ENCODE results near the gene PLIN5.

Gene PLIN5

DNA sequence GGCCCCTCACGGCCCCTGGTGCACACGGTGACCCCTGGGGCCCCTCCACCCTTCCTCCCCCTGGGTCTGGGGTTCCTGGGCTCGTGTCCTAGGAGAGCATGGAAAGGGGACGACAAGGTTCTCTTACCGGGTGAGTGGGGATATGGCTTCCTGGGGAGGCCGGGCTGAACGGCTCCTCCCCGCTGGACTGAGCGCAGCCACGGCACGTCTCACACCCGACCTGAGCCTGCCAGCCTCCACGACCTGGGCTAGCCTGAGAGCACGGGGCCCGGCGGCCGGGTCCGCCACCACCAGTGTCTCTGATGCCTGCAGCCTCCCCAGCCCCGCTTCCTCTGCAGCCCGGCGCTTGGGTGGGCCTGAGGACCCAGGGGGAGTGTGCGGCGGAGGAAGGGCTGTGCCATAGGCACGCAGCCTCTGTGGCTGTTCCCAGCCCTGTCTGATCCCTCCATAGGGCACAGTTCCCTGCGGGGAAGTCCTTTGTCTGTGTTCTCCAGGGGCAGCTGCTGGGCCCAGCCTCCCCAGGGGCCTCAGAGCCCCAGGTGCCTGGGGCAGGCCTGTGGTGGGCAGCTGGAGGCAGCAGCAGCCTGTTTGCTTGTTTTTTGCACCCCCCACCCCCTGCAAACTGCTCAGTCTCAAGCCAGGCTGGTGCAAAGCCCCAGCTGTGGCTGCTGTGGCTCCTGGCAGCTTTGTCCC, 31.7 kb downstream of the PLIN5 start:
- no peak for DNase-seq

DNA sequence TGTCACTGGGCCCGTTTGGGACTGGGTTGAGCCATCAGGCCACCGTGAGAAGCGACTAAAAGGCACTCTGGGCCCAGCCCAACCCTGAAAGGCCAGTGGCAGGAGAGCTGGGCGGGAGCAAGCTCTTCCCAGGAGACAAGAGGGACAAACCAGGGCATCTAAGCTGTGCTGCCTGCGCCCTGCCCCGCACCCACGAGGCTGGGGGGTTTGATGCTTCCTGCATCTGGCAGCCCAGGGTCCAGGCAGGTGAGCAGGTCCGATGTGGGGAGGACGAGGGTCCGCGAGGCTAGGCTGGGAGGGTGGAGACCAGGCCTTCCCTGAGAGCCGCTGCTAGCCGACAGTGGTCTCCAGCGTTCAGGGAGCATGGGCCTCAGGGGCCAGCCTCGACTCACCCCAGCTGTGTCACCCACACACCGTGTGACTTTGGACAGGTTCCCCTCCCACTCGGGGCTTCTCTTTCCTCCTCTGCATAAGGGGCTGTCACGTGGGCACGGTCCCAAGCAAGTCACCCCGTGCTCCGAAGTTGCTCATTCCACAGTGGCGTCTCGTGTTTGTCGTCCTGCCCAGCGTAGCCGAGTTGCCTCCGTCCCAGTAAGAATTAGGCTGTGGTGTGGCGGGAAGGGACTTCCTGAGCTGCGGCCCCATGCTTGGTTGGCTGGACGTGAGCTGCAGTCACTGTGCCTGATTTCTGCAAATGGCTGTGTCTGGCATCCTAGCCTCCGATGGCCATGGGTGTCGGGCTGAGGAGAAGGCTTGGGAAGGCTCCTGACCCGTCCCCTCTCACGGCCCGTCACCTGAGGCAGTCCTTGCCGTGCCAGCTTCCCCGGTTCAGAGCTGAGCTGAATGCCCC, 32.5 kb downstream of the PLIN5 start:
- no peak for DNase-seq

- no peak for DNase-seq
Measured at GRCh38 chr19:4501691-4502090, 33.3 kb downstream of the PLIN5 start.

GRCh38 chr19:4500841-4501591, 34.0 kb downstream of the PLIN5 start:
- no peak for DNase-seq

GRCh38 chr19:4499855-4500254, 35.2 kb downstream of the PLIN5 start:
- no peak for DNase-seq

- DNase-seq, result no peak
Measured at GRCh38 chr19:4499318-4499717, 35.7 kb downstream of the PLIN5 start.

- DNase-seq, result no peak
Measured at GRCh38 chr19:4498694-4499093, 36.3 kb downstream of the PLIN5 start.

GRCh38 chr19:4497770-4498389, 37.1 kb downstream of the PLIN5 start:
- no peak for DNase-seq

- no peak for DNase-seq
Measured at GRCh38 chr19:4496304-4496703, 38.7 kb downstream of the PLIN5 start.

GRCh38 chr19:4495471-4495870, 39.6 kb downstream of the PLIN5 start:
- no peak for DNase-seq

DNA sequence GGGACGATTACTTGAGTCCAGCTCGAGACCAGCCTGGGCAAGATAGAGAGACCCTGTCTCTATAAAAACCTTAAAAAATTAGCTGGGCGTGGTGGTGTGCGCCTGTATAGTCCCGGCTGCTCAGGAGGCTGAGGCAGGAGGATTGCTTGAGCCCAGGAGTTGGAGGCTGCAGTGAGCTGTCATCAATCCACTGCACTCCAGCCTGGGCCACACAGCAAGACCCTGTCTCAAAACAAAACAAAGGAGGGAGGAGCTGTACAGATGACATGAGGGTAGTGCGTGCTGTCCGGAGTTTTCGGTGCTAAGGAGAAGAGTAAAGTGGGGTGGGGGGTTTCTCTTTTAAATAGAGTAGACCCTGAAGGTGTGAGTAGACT, 40.3 kb downstream of the PLIN5 start:
- no peak for DNase-seq

- no peak for DNase-seq
Measured at GRCh38 chr19:4493929-4494690, 40.9 kb downstream of the PLIN5 start.

DNA sequence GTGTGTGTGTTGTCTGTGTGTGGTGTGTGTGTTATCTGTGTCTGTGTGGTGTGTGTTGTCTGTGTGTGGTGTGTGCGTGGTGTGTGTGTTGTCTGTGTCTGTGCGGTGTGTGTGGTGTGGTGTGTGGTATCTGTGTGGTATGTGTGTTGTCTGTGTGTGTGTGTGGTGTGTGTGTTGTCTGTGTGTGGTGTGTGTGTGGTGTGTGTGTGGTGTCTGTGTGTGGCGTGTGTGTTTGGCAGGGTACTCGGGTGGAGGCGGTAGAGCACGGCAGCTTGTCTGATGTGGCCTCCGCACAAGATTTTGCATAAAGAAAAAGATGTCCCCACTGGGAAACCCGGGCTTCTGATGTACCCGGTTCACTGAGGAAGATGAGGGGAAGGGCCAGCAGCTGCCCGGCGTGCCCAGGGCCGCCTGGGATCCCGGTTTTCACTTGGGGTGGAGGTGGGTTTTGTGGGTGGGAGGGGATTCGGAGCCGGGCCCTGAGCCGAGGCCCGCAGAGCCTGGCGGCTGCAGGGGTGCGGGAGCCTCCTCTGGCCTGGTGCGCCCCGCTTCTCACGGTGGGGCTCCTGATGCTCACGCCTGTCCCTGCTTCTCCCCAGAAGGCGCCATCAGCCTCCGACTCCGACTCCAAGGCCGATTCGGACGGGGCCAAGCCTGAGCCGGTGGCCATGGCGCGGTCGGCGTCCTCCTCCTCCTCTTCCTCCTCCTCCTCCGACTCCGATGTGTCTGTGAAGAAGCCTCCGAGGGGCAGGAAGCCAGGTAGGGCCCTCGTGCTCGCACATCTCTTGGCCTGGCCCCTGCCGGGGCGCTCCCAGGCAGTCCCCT, 41.7 kb downstream of the PLIN5 start:
- DNase-seq, result no peak

DNA sequence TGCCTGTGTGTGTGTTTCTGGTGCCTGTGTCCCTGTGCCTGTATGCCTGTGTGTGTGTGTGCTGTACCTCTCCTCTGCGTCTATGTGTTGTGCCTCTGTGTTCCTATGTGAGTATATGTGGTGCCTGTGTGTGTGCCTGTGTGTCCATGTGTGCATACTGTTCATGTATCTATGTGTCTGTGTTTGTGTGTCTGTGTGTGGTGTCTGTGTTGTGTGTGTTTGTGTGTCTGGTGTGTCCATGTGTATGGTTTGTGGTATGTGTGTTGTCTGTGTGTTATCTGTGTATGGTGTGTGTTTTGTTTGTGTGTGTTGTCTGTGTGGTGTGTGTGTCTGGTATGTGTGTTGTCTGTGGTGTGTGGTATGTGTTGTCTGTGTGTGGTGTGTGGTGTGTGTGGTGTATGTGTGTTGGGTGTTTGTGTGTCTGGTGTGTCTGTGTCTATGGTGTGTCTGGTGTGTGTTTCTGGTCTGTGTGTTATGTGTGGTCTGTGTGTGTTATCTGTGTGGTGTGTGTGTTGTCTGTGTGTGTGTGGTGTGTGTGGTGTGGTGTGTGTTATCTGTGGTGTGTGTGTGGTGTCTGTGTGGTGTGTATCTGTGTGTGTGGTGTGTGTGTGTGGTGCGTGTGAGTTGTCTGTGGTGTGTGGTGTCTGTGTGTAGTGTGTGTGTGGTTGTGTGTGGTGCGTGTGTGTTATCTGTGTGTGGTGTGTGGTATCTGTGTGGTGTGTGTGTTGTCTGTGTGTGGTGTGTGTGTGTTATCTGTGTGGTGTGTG, 42.5 kb downstream of the PLIN5 start:
- no peak for DNase-seq

- DNase-seq, result no peak
Measured at GRCh38 chr19:4491446-4491845, 43.6 kb downstream of the PLIN5 start.

GRCh38 chr19:4488496-4488895, 46.5 kb downstream of the PLIN5 start:
- DNase-seq, result no peak

- DNase-seq, result no peak
Measured at GRCh38 chr19:4487572-4487971, 47.5 kb downstream of the PLIN5 start.

DNA sequence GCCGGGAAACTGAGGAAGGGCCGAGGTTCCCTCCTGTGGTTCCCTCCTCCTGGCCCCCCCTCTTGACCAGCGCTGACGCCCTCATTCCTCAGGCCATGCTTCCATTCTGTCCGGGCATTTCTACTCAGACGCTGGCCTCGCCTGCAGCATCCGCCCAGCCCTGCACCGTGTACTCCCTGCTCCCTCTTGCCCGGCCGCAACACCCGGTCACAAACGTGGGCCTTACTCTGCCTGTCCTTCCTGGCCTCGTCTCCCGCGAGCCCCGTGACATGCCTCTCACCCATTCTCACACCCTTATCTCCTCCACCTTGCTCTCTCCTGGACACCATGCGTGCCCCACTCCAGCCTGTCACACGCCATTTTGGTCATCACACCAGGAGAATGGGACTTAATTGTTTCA, 51.6 kb downstream of the PLIN5 start:
- no peak for DNase-seq

- DNase-seq, result no peak
Measured at GRCh38 chr19:4482721-4483364, 52.2 kb downstream of the PLIN5 start.

All from activated CD4-positive, alpha-beta T cell treated with anti-CD3 and anti-CD28 coated beads for 1 hour (primary cell).